Liver (tissue), 3 donors: Measurements from ENCODE around the gene NIPBL.

ENCODE experiments used
- CTCF ChIP-seq: fragments of 150-350 bp; IDR thresholded peaks from 2 replicates; pipeline ENCODE4 v1.5.1; 2017; ENCODE audit warnings: improper control_type of control experiment, low read depth, low read length; ENCODE audit not compliant: missing input control
- JUND ChIP-seq, 2 donors: IDR thresholded peaks; 2 replicates each; pipeline ENCODE4 v1.6.1; 2016; ENCODE audit warnings: antibody characterized with exemption in 2 of 2
- NR2F2 ChIP-seq: IDR thresholded peaks from 2 replicates; pipeline ENCODE4 v1.6.1; 2016; ENCODE audit warnings: antibody characterized with exemption
- donor health status: healthy.
- donor health status: healthy.

- no peak for TF ChIP-seq CTCF
- TF ChIP-seq NR2F2 = no peak
- no peak for TF ChIP-seq JUND (IDR thresholded peaks at IDR 0.05)
These were observed 2.9 kb downstream of the NIPBL start for GRCh38 chr5:36879274-36880033.
